LNCAP (cell line): Measurements from ENCODE around the gene CAVIN1.

Experiments used
- TF ChIP-seq, protein P1 (sequence below): fragments of 450-650 bp; IDR thresholded peaks from 2 replicates; pipeline ENCODE4 v1.5.1; 2017; ENCODE audit warnings: mild to moderate bottlenecking

CAVIN1 gene

DNA sequence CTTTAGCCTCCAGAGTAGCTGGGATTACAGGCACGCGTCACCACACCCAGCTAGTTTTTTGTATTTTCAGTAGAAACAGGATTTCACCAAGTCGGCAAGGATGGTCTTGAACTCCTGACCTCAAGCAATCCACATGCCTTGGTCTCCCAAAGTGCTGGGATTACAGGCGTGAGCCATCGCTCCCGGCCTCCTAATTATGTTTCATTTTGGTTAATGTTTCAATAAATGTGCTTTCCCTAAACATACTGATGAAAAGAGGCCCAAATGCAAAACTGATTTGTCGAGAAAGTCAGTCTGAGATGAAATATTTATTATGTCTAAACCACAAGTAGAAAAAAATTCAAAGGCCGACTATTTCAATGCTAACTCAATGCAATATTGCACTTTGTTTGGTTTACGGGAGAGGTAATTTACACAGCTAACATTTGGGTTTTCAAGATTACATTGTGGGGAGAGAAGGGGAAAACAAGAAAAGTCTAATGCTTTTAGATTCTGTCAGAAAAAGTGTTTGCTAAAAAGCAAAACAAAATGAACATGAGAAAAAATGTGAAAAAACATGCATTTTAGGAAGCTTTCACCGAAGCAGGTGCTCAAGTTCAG is 44.6 kb downstream of the CAVIN1 start:
- TF ChIP-seq, protein P1, sequence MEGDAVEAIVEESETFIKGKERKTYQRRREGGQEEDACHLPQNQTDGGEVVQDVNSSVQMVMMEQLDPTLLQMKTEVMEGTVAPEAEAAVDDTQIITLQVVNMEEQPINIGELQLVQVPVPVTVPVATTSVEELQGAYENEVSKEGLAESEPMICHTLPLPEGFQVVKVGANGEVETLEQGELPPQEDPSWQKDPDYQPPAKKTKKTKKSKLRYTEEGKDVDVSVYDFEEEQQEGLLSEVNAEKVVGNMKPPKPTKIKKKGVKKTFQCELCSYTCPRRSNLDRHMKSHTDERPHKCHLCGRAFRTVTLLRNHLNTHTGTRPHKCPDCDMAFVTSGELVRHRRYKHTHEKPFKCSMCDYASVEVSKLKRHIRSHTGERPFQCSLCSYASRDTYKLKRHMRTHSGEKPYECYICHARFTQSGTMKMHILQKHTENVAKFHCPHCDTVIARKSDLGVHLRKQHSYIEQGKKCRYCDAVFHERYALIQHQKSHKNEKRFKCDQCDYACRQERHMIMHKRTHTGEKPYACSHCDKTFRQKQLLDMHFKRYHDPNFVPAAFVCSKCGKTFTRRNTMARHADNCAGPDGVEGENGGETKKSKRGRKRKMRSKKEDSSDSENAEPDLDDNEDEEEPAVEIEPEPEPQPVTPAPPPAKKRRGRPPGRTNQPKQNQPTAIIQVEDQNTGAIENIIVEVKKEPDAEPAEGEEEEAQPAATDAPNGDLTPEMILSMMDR = no peak

DNA sequence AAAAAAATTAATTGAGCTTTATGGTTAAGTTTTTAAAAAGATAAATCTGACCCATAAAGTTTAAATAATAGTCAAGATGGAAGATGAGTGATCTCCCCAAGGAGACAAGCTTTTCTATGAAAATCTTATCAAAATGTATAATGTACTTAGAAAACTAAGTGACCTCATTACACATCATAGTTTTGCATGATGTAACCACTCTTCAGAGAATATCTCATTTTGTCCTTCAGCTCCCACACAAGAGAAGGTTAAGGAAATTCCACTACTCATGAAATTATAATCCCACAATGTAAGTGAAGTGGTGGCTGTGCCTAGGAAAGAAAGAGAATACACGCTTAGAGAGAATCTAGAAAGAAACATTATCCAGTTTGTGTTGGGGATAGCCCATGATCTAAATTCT is 49.2 kb downstream of the CAVIN1 start:
- TF ChIP-seq, protein P1 = no peak

DNA sequence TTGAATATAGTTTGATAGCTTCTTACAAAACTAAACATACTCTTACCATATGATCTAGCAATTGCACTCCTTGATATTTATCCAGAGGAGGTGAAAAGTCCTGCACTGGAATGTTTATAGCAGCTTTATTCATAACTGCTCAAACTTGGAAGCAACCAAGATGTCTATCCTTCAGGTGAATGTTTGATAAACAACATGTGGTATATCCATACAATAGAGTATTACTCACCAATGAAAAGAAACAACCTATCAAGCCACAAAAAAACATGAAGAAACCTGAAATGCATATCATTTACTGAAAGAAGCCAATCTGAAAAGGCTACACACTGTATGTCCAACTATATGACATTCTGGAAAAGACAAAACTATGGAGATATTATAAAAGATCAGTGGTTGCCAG is 50.9 kb downstream of the CAVIN1 start:
- TF ChIP-seq, protein P1 = no peak

DNA sequence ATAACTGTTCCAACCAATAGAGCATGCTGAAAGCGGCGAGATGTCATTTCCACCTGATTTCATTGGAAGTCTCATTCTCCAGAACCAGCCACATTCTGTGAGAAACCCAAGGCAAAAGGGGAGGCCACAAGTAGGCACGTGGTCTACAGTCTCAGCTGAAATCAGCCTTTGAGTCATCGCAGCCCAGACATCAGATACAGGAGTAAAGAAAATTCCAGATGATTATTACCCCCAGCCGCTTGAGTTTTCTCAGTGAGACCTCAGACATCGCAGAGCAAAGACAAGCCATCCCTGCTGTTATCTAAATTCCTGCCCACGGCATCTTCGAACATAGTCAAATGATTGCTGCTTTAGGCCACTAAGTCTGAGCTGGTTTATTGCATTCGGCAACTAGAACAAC is 57.9 kb downstream of the CAVIN1 start:
- TF ChIP-seq, protein P1 = no peak

DNA sequence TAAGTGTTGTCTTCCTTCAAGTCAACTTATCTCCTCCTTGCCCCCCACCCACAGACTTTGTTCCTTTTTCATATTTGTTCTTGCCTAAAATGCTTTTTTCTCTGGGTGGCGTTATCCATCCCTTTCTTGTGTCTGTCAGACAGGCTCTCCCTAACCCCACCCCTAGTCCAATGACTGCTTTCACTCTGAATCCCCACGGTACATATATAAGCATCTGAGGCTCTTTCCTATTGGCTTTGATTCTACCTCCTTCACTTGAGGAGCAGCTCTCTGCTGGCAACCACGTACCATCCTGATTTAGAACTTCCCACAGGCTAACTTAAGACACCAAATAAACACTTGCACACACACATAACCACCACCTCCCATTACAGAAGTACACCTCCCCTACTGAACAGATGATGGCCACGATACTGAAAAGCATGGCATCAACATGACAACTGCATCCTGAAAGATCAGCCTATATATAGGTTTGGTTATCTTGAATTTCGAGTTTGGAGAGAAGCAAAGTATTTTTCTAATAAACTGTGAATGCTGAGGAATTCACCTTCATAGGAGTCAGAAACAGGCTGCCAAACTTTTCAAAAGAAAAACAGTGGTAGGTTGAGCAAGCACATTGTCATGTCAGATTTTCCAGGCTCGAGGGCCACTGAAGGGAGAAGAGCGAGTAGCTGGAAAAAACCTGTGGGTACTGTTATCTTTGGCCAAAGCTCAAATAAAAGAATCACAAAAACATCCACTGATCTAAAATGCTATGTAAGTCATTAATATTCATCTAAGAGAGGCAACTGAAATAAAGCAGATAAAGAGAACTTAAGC is 59.1 kb downstream of the CAVIN1 start:
- TF ChIP-seq, protein P1 = no peak

DNA sequence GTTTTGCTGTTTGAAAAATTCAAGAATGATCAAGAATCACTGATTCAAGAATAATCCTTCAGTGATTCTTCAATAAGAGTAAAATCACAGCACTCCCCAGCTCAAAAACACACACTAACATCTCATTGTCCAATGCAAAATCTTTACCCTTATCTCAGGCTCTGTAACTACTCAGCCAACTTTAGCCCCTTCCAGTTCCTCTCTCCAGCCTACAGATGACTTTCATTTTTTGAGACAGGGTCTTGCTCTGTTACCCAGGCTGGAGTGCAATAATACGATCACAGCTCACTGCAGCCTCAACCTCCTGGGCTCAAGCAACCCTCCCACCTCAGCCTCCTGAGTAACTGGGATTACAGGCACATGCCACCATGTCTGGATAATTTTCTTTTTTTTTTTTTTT is 59.8 kb downstream of the CAVIN1 start:
- TF ChIP-seq, protein P1 = no peak

DNA sequence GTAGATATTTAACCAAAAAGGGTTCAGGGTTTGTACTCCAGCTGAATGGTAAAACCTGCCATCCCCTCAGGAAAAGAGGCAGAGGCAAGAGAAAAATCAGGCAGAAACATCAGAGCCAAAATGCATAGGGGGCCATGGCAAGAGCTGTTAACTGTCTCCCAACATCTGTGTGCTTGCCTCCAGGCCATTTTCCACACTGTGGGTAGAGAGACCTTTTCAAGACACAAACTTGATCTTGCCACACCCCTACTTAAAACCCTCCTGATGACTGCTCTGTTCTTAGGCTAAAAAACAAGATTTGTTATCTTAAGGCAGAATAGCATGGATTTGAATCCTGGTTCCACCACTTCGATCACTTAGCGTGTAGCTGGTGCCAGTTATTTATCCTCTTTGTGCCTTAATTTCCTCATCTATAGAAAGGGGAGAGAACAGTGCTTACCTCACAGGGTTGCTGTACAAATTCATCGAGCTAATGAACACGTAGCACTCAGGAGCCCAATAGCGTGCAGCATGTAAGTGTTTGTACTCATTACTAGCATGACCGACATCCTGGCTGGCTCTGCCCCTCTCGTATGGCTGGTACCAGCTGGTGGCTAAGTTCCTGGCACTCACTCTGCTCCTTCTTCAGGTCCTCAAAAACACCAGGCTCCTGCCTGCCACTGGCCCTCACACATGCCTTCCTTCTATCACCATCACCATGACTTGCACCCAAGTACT is 60.7 kb downstream of the CAVIN1 start:
- TF ChIP-seq, protein P1 = no peak
